ENCODE results near the gene MRAS.

The MRAS gene

GRCh38 chr3:138384531-138384930, 36.2 kb downstream of the MRAS start:
- Histone ChIP-seq H3K4me1 (ENCODE audit: control insufficient read depth, insufficient read depth, low read length) (peaks cover 16% of the 10 kb centered on the region), H3K4me3 (ENCODE audit: low read length) (no peak overlapping the region), H3K27me3 (ENCODE audit: control insufficient read depth, insufficient read depth, low read length) (no peaks in the 10 kb centered on the region), H3K27ac (ENCODE audit: low read depth, low read length) (no peak overlapping the region), H3K9ac (ENCODE audit: low read length) (no peak overlapping the region), H3K36me3 (ENCODE audit: control insufficient read depth, insufficient read depth, low read length) (peaks cover 2% of the 10 kb centered on the region)

- no peaks in the 10 kb centered on the region for H3K27me3 ChIP-seq (ENCODE audit: control insufficient read depth, insufficient read depth, low read length)
- no peak overlapping the region for H3K27ac ChIP-seq (ENCODE audit: low read depth, low read length)
- no peak overlapping the region for H3K9ac ChIP-seq (ENCODE audit: low read length)
- peaks cover 2% of the 10 kb centered on the region for H3K36me3 ChIP-seq (ENCODE audit: control insufficient read depth, insufficient read depth, low read length)
- H3K4me3 ChIP-seq (ENCODE audit: low read length) = no peak overlapping the region
- H3K4me1 ChIP-seq (ENCODE audit: control insufficient read depth, insufficient read depth, low read length) = peaks cover 17% of the 10 kb centered on the region
These were observed 36.6 kb downstream of the MRAS start for GRCh38 chr3:138384976-138385375.

GRCh38 chr3:138389144-138389601, 40.8 kb downstream of the MRAS start:
- Histone ChIP-seq H3K4me1 (ENCODE audit: control insufficient read depth, insufficient read depth, low read length) (peaks cover 8% of the 10 kb centered on the region), H3K4me3 (ENCODE audit: low read length) (no peak overlapping the region), H3K27me3 (ENCODE audit: control insufficient read depth, insufficient read depth, low read length) (no peaks in the 10 kb centered on the region), H3K27ac (ENCODE audit: low read depth, low read length) (no peak overlapping the region), H3K36me3 (ENCODE audit: control insufficient read depth, insufficient read depth, low read length) (peaks cover 2% of the 10 kb centered on the region), H3K9ac (ENCODE audit: low read length) (no peak overlapping the region)

- no peak overlapping the region for H3K27ac ChIP-seq (ENCODE audit: low read depth, low read length)
- H3K9ac ChIP-seq (ENCODE audit: low read length) = peak overlapping the region; percentile 16
- no peaks in the 10 kb centered on the region for H3K27me3 ChIP-seq (ENCODE audit: control insufficient read depth, insufficient read depth, low read length)
- peaks cover 2% of the 10 kb centered on the region for H3K36me3 ChIP-seq (ENCODE audit: control insufficient read depth, insufficient read depth, low read length)
- peaks cover 8% of the 10 kb centered on the region for H3K4me1 ChIP-seq (ENCODE audit: control insufficient read depth, insufficient read depth, low read length)
- no peak overlapping the region for H3K4me3 ChIP-seq (ENCODE audit: low read length)
These were observed 41.6 kb downstream of the MRAS start for GRCh38 chr3:138389841-138390581.

- Histone ChIP-seq H3K9ac (ENCODE audit: low read length) (no peak overlapping the region), H3K36me3 (ENCODE audit: control insufficient read depth, insufficient read depth, low read length) (peaks cover 2% of the 10 kb centered on the region), H3K27ac (ENCODE audit: low read depth, low read length) (no peak overlapping the region), H3K4me1 (ENCODE audit: control insufficient read depth, insufficient read depth, low read length) (peaks cover 8% of the 10 kb centered on the region), H3K4me3 (ENCODE audit: low read length) (no peak overlapping the region), H3K27me3 (ENCODE audit: control insufficient read depth, insufficient read depth, low read length) (no peaks in the 10 kb centered on the region)
These were observed 42.2 kb downstream of the MRAS start for GRCh38 chr3:138390582-138390932.

- Histone ChIP-seq H3K4me3 (ENCODE audit: low read length) (no peak overlapping the region), H3K27me3 (ENCODE audit: control insufficient read depth, insufficient read depth, low read length) (no peaks in the 10 kb centered on the region), H3K4me1 (ENCODE audit: control insufficient read depth, insufficient read depth, low read length) (peaks cover 8% of the 10 kb centered on the region), H3K36me3 (ENCODE audit: control insufficient read depth, insufficient read depth, low read length) (peaks cover 3% of the 10 kb centered on the region), H3K9ac (ENCODE audit: low read length) (no peak overlapping the region), H3K27ac (ENCODE audit: low read depth, low read length) (no peak overlapping the region)
These were observed 45.8 kb downstream of the MRAS start for GRCh38 chr3:138394156-138394555.

- Histone ChIP-seq H3K27me3 (ENCODE audit: control insufficient read depth, insufficient read depth, low read length) (no peaks in the 10 kb centered on the region), H3K4me3 (ENCODE audit: low read length) (no peak overlapping the region), H3K36me3 (ENCODE audit: control insufficient read depth, insufficient read depth, low read length) (peaks cover 3% of the 10 kb centered on the region), H3K27ac (ENCODE audit: low read depth, low read length) (no peak overlapping the region), H3K9ac (ENCODE audit: low read length) (no peak overlapping the region), H3K4me1 (ENCODE audit: control insufficient read depth, insufficient read depth, low read length) (peaks cover 8% of the 10 kb centered on the region)
These were observed 46.3 kb downstream of the MRAS start for GRCh38 chr3:138394686-138395085.

GRCh38 chr3:138395865-138396751, 47.7 kb downstream of the MRAS start:
- H3K4me1 ChIP-seq (ENCODE audit: control insufficient read depth, insufficient read depth, low read length) = no peaks in the 10 kb centered on the region
- no peak overlapping the region for H3K27ac ChIP-seq (ENCODE audit: low read depth, low read length)
- no peak overlapping the region for H3K9ac ChIP-seq (ENCODE audit: low read length)
- H3K36me3 ChIP-seq (ENCODE audit: control insufficient read depth, insufficient read depth, low read length) = peaks cover 3% of the 10 kb centered on the region
- H3K27me3 ChIP-seq (ENCODE audit: control insufficient read depth, insufficient read depth, low read length) = no peaks in the 10 kb centered on the region
- no peak overlapping the region for H3K4me3 ChIP-seq (ENCODE audit: low read length)

GRCh38 chr3:138396752-138397410, 48.5 kb downstream of the MRAS start:
- Histone ChIP-seq H3K9ac (ENCODE audit: low read length) (no peak overlapping the region), H3K27ac (ENCODE audit: low read depth, low read length) (no peak overlapping the region), H3K4me3 (ENCODE audit: low read length) (no peak overlapping the region), H3K27me3 (ENCODE audit: control insufficient read depth, insufficient read depth, low read length) (no peaks in the 10 kb centered on the region), H3K36me3 (ENCODE audit: control insufficient read depth, insufficient read depth, low read length) (peaks cover 3% of the 10 kb centered on the region), H3K4me1 (ENCODE audit: control insufficient read depth, insufficient read depth, low read length) (no peaks in the 10 kb centered on the region)

GRCh38 chr3:138397983-138398382, 49.6 kb downstream of the MRAS start:
- Histone ChIP-seq H3K27me3 (ENCODE audit: control insufficient read depth, insufficient read depth, low read length) (no peaks in the 10 kb centered on the region), H3K4me1 (ENCODE audit: control insufficient read depth, insufficient read depth, low read length) (no peaks in the 10 kb centered on the region), H3K9ac (ENCODE audit: low read length) (no peak overlapping the region), H3K36me3 (ENCODE audit: control insufficient read depth, insufficient read depth, low read length) (peaks cover 5% of the 10 kb centered on the region), H3K4me3 (ENCODE audit: low read length) (no peak overlapping the region), H3K27ac (ENCODE audit: low read depth, low read length) (no peak overlapping the region)

- Histone ChIP-seq H3K9ac (ENCODE audit: low read length) (no peak overlapping the region), H3K4me1 (ENCODE audit: control insufficient read depth, insufficient read depth, low read length) (no peaks in the 10 kb centered on the region), H3K27me3 (ENCODE audit: control insufficient read depth, insufficient read depth, low read length) (no peaks in the 10 kb centered on the region), H3K36me3 (ENCODE audit: control insufficient read depth, insufficient read depth, low read length) (peaks cover 6% of the 10 kb centered on the region), H3K4me3 (ENCODE audit: low read length) (no peak overlapping the region), H3K27ac (ENCODE audit: low read depth, low read length) (no peak overlapping the region)
These were observed 50.6 kb downstream of the MRAS start for GRCh38 chr3:138398791-138399575.

GRCh38 chr3:138399766-138400165, 51.4 kb downstream of the MRAS start:
- Histone ChIP-seq H3K27ac (ENCODE audit: low read depth, low read length) (no peak overlapping the region), H3K9ac (ENCODE audit: low read length) (no peak overlapping the region), H3K36me3 (ENCODE audit: control insufficient read depth, insufficient read depth, low read length) (peaks cover 14% of the 10 kb centered on the region), H3K4me1 (ENCODE audit: control insufficient read depth, insufficient read depth, low read length) (no peaks in the 10 kb centered on the region), H3K4me3 (ENCODE audit: low read length) (no peak overlapping the region), H3K27me3 (ENCODE audit: control insufficient read depth, insufficient read depth, low read length) (no peaks in the 10 kb centered on the region)

Measured in rectal smooth muscle tissue (tissue), 1 donor.